GM23338 (cell line): ENCODE results near the gene PCSK6. TPM values are rescaled to one million over a fixed set of nuclear protein-coding genes. Genes with fewer than 3 reads are reported as not detected.

ENCODE experiments used
- ATAC-seq: fragments of 200-7000 bp; cut with Tn5 transposase; 3 replicates; pipeline ENCODE4 v1.9.1; 2020
- DNase-seq: peaks from one replicate; pipeline ENCODE4 v3.0.0-alpha.2; 2015; ENCODE audit warnings: low spot score
- H2AFZ ChIP-seq: fragments of 200-600 bp; sonication (generic); 2 replicates; pipeline ENCODE4 v1.8.0; 2016; ENCODE audit warnings: antibody characterized with exemption, mild to moderate bottlenecking, moderate library complexity
- H3F3A ChIP-seq: fragments of 200-600 bp; sonication (generic); replicated peaks from 2 replicates; pipeline ENCODE4 v1.8.0; 2017; ENCODE audit warnings: antibody characterized with exemption, mixed run types, low read depth
- H3K27ac ChIP-seq: fragments of 200-600 bp; sonication (generic); 2 replicates; pipeline ENCODE4 v1.6.1; 2016; ENCODE audit warnings: low read depth
- H3K27me3 ChIP-seq: fragments of 200-600 bp; sonication (generic); 2 replicates; pipeline ENCODE4 v1.8.0; 2016; ENCODE audit warnings: mild to moderate bottlenecking, mixed run types, moderate library complexity; ENCODE audit not compliant: insufficient read depth
- H3K36me3 ChIP-seq: fragments of 200-600 bp; sonication (generic); 2 replicates; pipeline ENCODE4 v1.8.0; 2016; ENCODE audit warnings: mild to moderate bottlenecking; ENCODE audit not compliant: insufficient read depth
- H3K4me1 ChIP-seq: fragments of 200-600 bp; sonication (generic); 2 replicates; pipeline ENCODE4 v1.8.0; 2016; ENCODE audit warnings: mild to moderate bottlenecking, moderate library complexity; ENCODE audit not compliant: insufficient read depth
- H3K4me2 ChIP-seq: fragments of 200-600 bp; sonication (generic); 2 replicates; pipeline ENCODE4 v1.7.1; 2017; ENCODE audit warnings: mixed run types
- H3K4me3 ChIP-seq: fragments of 200-600 bp; sonication (generic); 2 replicates; pipeline ENCODE4 v1.6.1; 2016; ENCODE audit warnings: mixed run types
- H3K79me2 ChIP-seq: fragments of 200-600 bp; sonication (generic); replicated peaks from 2 replicates; pipeline ENCODE4 v1.8.0; 2017; ENCODE audit warnings: mild to moderate bottlenecking; ENCODE audit not compliant: insufficient read depth
- H3K9me2 ChIP-seq: fragments of 200-600 bp; sonication (generic); 2 replicates; pipeline ENCODE4 v1.8.0; 2017; ENCODE audit not compliant: insufficient read depth
- H4K20me1 ChIP-seq: fragments of 200-600 bp; sonication (generic); replicated peaks from 2 replicates; pipeline ENCODE4 v1.8.0; 2017; ENCODE audit warnings: mild to moderate bottlenecking; ENCODE audit not compliant: insufficient read depth
- H3K27ac Mint-ChIP-seq: 2 replicates; pipeline ENCODE4 v1.8.0; 2020; ENCODE audit warnings: inconsistent platforms, mild to moderate bottlenecking, moderate library complexity, mixed read lengths
- H3K27me3 Mint-ChIP-seq: 3 replicates; pipeline ENCODE4 v1.8.0; 2022; ENCODE audit warnings: low read depth, mild to moderate bottlenecking, moderate library complexity, mixed read lengths, inconsistent platforms; ENCODE audit not compliant: insufficient read depth, poor library complexity
- H3K36me3 Mint-ChIP-seq: 3 replicates; pipeline ENCODE4 v1.8.0; 2021; ENCODE audit warnings: low read depth, mild to moderate bottlenecking, inconsistent platforms, moderate library complexity, mixed read lengths
- H3K4me1 Mint-ChIP-seq: 3 replicates; pipeline ENCODE4 v1.8.0; 2020; ENCODE audit warnings: mild to moderate bottlenecking, inconsistent platforms, mixed read lengths
- H3K4me3 Mint-ChIP-seq: 3 replicates; pipeline ENCODE4 v1.8.0; 2021; ENCODE audit warnings: moderate library complexity, mild to moderate bottlenecking, inconsistent platforms, mixed read lengths
- H3K9me3 Mint-ChIP-seq: 3 replicates; pipeline ENCODE4 v1.8.0; 2020; ENCODE audit warnings: moderate library complexity, mild to moderate bottlenecking, inconsistent platforms, mixed read lengths
- CREB1 ChIP-seq: fragments of 250-450 bp; sonication (Bioruptor Pico); IDR thresholded peaks from 2 replicates; pipeline ENCODE4 v1.5.0; 2020; ENCODE audit warnings: low read depth, mild to moderate bottlenecking, moderate library complexity
- EZH2 ChIP-seq: fragments of 200-600 bp; sonication (generic); IDR thresholded peaks from one replicate; pipeline ENCODE4 v1.8.0; 2017; ENCODE audit warnings: antibody characterized with exemption, mild to moderate bottlenecking, low read depth; ENCODE audit not compliant: unreplicated experiment
- EZH2phosphoT487 ChIP-seq: fragments of 200-600 bp; sonication (generic); IDR thresholded peaks from one replicate; pipeline ENCODE4 v1.8.1; 2018; ENCODE audit warnings: antibody characterized with exemption; ENCODE audit not compliant: unreplicated experiment
- NANOG ChIP-seq: IDR thresholded peaks from 2 replicates; pipeline ENCODE4 v1.6.1; 2016; ENCODE audit warnings: antibody characterized with exemption, borderline replicate concordance
- POLR2AphosphoS5 ChIP-seq: IDR thresholded peaks from 2 replicates; pipeline ENCODE4 v1.6.1; 2016; ENCODE audit warnings: antibody characterized with exemption, low read depth
- STAT1 ChIP-seq: IDR thresholded peaks from one replicate; pipeline ENCODE4 v1.6.1; 2016; ENCODE audit warnings: antibody characterized with exemption; ENCODE audit not compliant: unreplicated experiment
- ZNF114 ChIP-seq: fragments of 250-450 bp; sonication (Bioruptor Pico); IDR thresholded peaks from 2 replicates; pipeline ENCODE4 v1.5.0; 2020; ENCODE audit warnings: mild to moderate bottlenecking, moderate library complexity
- ZNF331 ChIP-seq: fragments of 250-450 bp; sonication (Bioruptor Pico); IDR thresholded peaks from 2 replicates; pipeline ENCODE4 v1.5.0; 2020; ENCODE audit warnings: low read depth, mild to moderate bottlenecking, moderate library complexity
- polyA plus RNA-seq: library from polyadenylated mRNA; unstranded; fragments of >200 nt; fragmentation: Nextera tagmentation; extraction: Ambion mirVana; gene quantifications from 2 replicates; pipeline ENCODE4 v1.2.1, GENCODE V29; 2016
- total RNA-seq: library from RNA; depleted of rRNA; stranded (reverse); fragments of >200 nt; shearing (Covaris generic); gene quantifications from 2 replicates; pipeline ENCODE4 v1.2.3, GENCODE V29; 2014
- TF ChIP-seq, protein P1 (sequence below): IDR thresholded peaks from one replicate; pipeline ENCODE4 v1.6.1; 2018; ENCODE audit warnings: antibody characterized with exemption; ENCODE audit not compliant: unreplicated experiment
- TF ChIP-seq, protein P2 (sequence below), 2 experiments: fragments of 200-600 bp in 1 of 2; sonication (generic) in 1 of 2; conservative IDR thresholded peaks; 2 replicates each; pipeline versions ENCODE4 v1.5.1 to v1.6.1; 2016 to 2017; ENCODE audit warnings: antibody characterized with exemption in 2 of 2, low read depth in 2 of 2, mild to moderate bottlenecking in 2 of 2, moderate library complexity in 1 of 2
- TF ChIP-seq, protein P3 (sequence below): IDR thresholded peaks from 2 replicates; pipeline ENCODE4 v1.6.1; 2016; ENCODE audit warnings: antibody characterized with exemption

PCSK6 gene
- total and polyA plus RNA-seq, 2 experiments from 2014 or later = 1.7 to 6.7 TPM

DNA sequence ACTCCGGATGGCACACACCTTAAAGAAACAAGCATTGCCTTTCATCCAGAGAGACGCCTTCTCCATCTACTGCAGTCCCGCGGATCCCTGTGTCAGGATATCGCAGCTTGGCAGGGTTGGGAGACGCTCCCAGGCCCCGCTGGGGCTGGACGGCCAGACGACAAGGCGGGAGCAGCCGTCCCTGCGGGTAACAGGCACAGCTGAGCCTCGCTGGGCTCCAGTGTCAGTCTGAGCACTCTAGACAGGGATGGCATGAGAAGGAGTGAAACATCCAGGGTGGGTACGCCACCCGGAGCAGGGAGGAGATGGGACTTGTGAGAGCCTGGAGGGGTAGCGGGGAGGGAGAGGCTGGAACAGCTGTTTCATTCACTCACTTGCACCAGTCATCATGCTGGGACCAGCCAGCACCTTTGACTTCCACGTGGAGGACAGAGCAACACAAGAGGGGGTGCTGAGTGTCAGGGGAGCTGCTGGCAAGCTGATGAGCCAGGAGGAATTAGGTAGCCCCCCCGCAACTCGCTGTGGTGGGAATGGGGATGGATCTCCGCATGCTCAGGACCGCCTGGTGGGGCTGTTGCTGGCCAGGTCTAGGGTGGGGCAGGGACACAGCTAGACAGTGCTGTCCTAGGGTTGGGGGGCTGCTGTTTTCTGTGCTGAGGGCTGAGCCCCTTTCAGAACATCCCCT lies 162.9 kb downstream of the PCSK6 start:
- no peak overlapping the region for H3K4me3 ChIP-seq
- H4K20me1 ChIP-seq = no peaks in the 10 kb centered on the region
- no peaks in the 10 kb centered on the region for H3K4me1 Mint-ChIP-seq
- no peak overlapping the region for H3K27ac ChIP-seq
- no peaks in the 10 kb centered on the region for H3K4me1 ChIP-seq
- no peak overlapping the region for H3K27ac Mint-ChIP-seq
- H3K79me2 ChIP-seq = no peaks in the 10 kb centered on the region
- no peak overlapping the region for H3K4me2 ChIP-seq
- no peaks in the 10 kb centered on the region; the same call in 2 of the 3 replicates for H3K9me3 Mint-ChIP-seq
- H3K4me3 Mint-ChIP-seq = no peak overlapping the region
- no peak for TF ChIP-seq ZNF331 (CRISPR knock-in tag)
- no peak for TF ChIP-seq EZH2phosphoT487
- TF ChIP-seq POLR2AphosphoS5 = no peak
- no peak for TF ChIP-seq EZH2
- TF ChIP-seq, protein P1, sequence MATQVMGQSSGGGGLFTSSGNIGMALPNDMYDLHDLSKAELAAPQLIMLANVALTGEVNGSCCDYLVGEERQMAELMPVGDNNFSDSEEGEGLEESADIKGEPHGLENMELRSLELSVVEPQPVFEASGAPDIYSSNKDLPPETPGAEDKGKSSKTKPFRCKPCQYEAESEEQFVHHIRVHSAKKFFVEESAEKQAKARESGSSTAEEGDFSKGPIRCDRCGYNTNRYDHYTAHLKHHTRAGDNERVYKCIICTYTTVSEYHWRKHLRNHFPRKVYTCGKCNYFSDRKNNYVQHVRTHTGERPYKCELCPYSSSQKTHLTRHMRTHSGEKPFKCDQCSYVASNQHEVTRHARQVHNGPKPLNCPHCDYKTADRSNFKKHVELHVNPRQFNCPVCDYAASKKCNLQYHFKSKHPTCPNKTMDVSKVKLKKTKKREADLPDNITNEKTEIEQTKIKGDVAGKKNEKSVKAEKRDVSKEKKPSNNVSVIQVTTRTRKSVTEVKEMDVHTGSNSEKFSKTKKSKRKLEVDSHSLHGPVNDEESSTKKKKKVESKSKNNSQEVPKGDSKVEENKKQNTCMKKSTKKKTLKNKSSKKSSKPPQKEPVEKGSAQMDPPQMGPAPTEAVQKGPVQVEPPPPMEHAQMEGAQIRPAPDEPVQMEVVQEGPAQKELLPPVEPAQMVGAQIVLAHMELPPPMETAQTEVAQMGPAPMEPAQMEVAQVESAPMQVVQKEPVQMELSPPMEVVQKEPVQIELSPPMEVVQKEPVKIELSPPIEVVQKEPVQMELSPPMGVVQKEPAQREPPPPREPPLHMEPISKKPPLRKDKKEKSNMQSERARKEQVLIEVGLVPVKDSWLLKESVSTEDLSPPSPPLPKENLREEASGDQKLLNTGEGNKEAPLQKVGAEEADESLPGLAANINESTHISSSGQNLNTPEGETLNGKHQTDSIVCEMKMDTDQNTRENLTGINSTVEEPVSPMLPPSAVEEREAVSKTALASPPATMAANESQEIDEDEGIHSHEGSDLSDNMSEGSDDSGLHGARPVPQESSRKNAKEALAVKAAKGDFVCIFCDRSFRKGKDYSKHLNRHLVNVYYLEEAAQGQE = no peak
- TF ChIP-seq, protein P2, sequence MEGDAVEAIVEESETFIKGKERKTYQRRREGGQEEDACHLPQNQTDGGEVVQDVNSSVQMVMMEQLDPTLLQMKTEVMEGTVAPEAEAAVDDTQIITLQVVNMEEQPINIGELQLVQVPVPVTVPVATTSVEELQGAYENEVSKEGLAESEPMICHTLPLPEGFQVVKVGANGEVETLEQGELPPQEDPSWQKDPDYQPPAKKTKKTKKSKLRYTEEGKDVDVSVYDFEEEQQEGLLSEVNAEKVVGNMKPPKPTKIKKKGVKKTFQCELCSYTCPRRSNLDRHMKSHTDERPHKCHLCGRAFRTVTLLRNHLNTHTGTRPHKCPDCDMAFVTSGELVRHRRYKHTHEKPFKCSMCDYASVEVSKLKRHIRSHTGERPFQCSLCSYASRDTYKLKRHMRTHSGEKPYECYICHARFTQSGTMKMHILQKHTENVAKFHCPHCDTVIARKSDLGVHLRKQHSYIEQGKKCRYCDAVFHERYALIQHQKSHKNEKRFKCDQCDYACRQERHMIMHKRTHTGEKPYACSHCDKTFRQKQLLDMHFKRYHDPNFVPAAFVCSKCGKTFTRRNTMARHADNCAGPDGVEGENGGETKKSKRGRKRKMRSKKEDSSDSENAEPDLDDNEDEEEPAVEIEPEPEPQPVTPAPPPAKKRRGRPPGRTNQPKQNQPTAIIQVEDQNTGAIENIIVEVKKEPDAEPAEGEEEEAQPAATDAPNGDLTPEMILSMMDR (conservative IDR thresholded peaks at IDR 0.05; ENCODE audit: low read depth in 2 of 2) = no peak
- DNase-seq (no peak), ATAC-seq (no peak; the same call in 1 of the 3 replicates)
- no peaks in the 10 kb centered on the region for H3K36me3 ChIP-seq
- H3K9me2 ChIP-seq = peaks cover 3% of the 10 kb centered on the region; the same call in 1 of the 2 replicates
- no peaks in the 10 kb centered on the region; the same call in 2 of the 3 replicates for H3K36me3 Mint-ChIP-seq
- H3K27me3 ChIP-seq = no peaks in the 10 kb centered on the region
- H2AFZ ChIP-seq = no peak overlapping the region
- peaks cover 14% of the 10 kb centered on the region for H3K27me3 Mint-ChIP-seq
- no peaks in the 10 kb centered on the region for H3F3A ChIP-seq

DNA sequence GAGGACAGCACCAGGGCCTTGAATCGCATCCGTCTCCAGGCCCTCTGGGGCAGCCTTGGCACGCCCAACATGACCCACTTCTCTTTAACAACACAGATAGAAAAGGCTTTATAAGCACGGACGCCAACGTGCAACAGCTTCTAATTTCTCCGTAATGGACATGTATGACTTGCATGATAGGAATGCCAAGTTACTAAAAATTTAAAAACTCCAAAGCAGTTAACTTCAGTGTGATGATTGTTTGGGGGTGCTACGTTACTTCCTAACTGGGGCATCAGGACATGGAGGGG lies 163.5 kb downstream of the PCSK6 start:
- no peaks in the 10 kb centered on the region for H4K20me1 ChIP-seq
- H3K9me3 Mint-ChIP-seq = no peaks in the 10 kb centered on the region; the same call in 2 of the 3 replicates
- ATAC-seq (no peak), DNase-seq (no peak)
- H3K4me3 ChIP-seq = no peak overlapping the region
- peaks cover 16% of the 10 kb centered on the region for H3K27me3 Mint-ChIP-seq
- H3K27me3 ChIP-seq = no peaks in the 10 kb centered on the region
- no peaks in the 10 kb centered on the region for H3K36me3 ChIP-seq
- no peak overlapping the region for H2AFZ ChIP-seq
- H3K4me1 Mint-ChIP-seq = peaks cover 3% of the 10 kb centered on the region; the same call in 1 of the 3 replicates
- H3K4me1 ChIP-seq = no peaks in the 10 kb centered on the region
- no peak overlapping the region for H3K4me2 ChIP-seq
- no peaks in the 10 kb centered on the region; the same call in 2 of the 3 replicates for H3K36me3 Mint-ChIP-seq
- H3K9me2 ChIP-seq = peaks cover under 1% of the 10 kb centered on the region; the same call in 1 of the 2 replicates
- no peak overlapping the region for H3K27ac ChIP-seq
- H3F3A ChIP-seq = no peaks in the 10 kb centered on the region
- no peaks in the 10 kb centered on the region for H3K79me2 ChIP-seq
- no peak overlapping the region for H3K27ac Mint-ChIP-seq
- H3K4me3 Mint-ChIP-seq = no peak overlapping the region
- no peak for TF ChIP-seq NANOG
- no peak for TF ChIP-seq STAT1
- TF ChIP-seq, protein P3, sequence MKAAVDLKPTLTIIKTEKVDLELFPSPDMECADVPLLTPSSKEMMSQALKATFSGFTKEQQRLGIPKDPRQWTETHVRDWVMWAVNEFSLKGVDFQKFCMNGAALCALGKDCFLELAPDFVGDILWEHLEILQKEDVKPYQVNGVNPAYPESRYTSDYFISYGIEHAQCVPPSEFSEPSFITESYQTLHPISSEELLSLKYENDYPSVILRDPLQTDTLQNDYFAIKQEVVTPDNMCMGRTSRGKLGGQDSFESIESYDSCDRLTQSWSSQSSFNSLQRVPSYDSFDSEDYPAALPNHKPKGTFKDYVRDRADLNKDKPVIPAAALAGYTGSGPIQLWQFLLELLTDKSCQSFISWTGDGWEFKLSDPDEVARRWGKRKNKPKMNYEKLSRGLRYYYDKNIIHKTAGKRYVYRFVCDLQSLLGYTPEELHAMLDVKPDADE = no peak
- no peak for TF ChIP-seq EZH2phosphoT487
- no peak for TF ChIP-seq CREB1
- no peak for TF ChIP-seq POLR2AphosphoS5
- TF ChIP-seq, protein P2 (conservative IDR thresholded peaks at IDR 0.05; ENCODE audit: low read depth in 2 of 2) = no peak
- TF ChIP-seq ZNF114 (CRISPR knock-in tag) = no peak
- TF ChIP-seq, protein P1 = no peak
